ENCODE measurements around the gene GIMAP1.

GIMAP1 gene

DNA sequence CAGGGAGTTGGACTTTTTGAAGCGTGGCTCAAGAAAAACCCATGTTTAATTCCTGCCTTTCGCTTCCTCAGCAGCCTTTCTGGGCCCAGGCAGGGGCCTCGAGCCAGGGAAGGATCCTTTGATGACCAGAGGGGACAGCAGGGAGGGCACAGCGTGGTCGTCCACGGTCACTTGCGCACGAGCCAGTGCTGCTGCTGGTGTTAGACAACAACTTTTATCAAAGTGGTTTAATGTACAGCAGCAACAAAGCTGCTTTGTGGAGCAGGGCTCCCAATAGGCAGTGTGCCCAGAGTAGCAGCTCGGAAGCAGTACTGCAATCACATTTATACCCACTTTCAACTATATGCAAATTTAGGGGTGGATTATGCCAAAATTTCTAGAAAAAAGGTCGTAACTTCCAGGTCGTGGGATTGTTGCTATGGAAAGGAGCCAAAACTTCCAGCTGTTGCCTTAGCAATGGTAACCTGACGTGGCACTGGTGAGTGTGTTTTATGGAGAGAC lies 6.1 kb downstream of the GIMAP1 start:
- DNase-seq (ENCODE audit: low read depth) = no peak

- no peak for DNase-seq (ENCODE audit: low read depth)
Measured at GRCh38 chr7:150723467-150723866, 7.1 kb downstream of the GIMAP1 start.

DNA sequence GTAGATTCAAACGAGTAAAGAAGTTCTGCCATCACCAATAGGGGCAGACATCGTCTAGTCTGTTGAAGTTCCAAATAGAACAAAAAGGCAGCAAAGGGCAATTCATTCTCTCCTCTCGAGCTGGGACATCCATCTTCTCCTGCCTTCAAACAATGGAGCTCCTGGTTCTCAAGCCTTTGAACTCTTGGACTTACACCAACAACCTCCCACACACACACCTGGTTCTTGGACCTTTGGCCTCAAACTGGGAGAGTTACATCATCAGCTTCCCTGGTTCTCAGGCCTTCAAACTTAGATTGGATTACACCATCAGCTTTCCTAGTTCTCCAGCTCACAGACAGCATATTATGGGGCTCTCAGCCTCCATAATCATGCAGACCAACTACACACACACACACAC lies 11.0 kb downstream of the GIMAP1 start:
- no peak for DNase-seq (ENCODE audit: low read depth)

DNA sequence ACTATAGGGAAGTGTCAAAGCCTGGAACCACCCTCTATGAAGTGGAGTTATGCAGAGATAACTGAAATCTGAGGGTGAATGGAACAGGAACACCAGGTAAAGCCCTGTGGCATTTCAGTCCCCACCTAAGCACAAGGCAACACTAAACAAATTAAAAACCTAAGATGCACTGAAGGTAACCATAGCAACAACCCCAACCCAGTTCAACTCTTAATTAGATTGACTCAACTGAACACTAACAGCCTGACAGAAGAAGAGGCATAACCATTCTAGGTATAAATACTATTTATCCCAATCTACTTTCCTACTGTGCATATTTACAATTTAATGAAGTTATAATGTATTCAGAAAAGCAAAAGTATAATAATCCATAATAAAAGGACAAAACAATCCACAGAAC lies 11.6 kb downstream of the GIMAP1 start:
- no peak for DNase-seq (ENCODE audit: low read depth)

GRCh38 chr7:150728609-150729008 lies 12.2 kb downstream of the GIMAP1 start:
- DNase-seq (ENCODE audit: low read depth) = no peak

DNA sequence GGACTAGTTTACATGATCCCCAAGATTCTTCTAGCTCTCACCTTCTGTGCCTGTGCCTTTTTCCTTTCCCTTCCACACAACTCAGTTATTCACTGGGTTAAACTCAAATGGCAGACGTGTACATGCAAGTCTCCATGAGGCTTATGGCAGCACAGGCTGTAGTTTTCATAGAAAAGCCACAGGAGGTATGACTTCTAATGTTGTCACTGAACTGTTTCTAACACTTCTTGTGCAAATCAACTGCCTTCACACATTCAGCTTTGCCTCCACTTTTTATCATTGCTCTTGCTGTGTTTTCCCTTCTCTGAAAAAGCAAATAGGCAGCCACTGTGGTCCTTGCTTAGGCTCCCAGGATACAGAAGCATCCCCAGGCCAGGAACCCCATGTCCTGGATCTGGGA lies 15.5 kb downstream of the GIMAP1 start:
- no peak for DNase-seq (ENCODE audit: low read depth)

- DNase-seq (ENCODE audit: low read depth) = no peak
Measured at GRCh38 chr7:150732786-150733481, 16.5 kb downstream of the GIMAP1 start.

- DNase-seq (ENCODE audit: low read depth) = no peak
Measured at GRCh38 chr7:150733482-150734095, 17.2 kb downstream of the GIMAP1 start.

DNA sequence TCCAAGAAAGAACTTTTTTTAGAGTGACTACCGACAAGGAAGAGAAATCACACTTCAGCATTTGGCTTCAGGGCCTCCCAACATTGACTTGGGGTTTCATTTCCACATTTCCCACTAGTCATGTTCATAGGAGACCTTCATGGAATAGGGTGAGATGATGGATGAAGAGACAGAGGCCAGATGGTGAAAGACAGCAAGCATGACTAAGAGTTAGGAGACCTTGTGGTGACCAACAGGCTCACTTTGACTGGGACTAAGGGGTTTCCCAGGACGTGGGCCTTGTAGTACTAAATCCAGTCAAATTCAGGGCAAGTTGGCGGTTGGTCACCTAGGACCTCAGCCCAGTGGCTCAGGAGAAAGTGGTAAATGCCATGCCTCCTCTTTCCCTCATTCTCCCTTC lies 17.8 kb downstream of the GIMAP1 start:
- DNase-seq (ENCODE audit: low read depth) = no peak

- DNase-seq (ENCODE audit: low read depth) = no peak
Measured at GRCh38 chr7:150735596-150736358, 19.4 kb downstream of the GIMAP1 start.

- no peak for DNase-seq (ENCODE audit: low read depth)
Measured at GRCh38 chr7:150736864-150737263, 20.5 kb downstream of the GIMAP1 start.

DNA sequence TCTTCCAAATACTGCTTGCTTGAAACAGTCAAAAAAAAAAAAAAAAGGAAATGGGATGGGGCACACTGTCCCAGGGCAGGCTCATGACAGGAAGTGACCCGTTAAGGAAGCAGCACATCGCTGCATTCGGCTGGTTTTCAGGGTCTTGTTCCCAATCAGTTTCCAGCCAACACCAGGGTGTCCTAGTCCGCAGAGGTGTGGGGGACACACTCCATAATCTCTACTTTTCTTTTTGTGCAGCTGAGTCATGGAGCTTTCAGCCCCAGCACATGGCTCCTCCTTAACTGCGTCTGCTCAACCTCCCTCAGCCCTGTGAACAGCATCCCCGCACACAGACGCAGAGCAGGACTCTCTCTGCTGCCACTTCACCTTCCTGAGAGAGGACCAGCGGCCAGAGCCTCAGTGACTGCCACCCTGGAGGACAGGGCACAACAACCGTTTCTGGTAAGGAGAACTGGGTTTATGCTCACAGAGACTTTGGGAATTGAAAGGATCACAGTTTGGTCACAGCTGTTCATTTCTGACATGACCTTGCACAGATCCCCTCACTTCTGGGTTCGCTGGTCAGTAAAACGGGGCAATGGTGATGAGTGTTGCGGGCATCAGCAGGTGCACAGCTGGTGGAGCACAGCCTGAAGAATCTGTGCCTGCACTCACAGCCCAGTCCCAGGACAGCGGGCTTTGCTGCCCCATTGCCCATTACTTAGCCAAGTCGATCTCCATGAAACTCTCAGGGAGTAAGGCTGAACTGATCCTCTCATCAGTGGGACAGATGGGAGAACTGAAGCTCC lies 21.0 kb downstream of the GIMAP1 start, which contains the start of gene GIMAP5:
GIMAP5 (plus strand) TSS at position 154 of the 791 bp plus-strand sequence. CDS start 3,467 bp downstream, outside the sequence.
- DNase-seq (ENCODE audit: low read depth) = no peak

DNA sequence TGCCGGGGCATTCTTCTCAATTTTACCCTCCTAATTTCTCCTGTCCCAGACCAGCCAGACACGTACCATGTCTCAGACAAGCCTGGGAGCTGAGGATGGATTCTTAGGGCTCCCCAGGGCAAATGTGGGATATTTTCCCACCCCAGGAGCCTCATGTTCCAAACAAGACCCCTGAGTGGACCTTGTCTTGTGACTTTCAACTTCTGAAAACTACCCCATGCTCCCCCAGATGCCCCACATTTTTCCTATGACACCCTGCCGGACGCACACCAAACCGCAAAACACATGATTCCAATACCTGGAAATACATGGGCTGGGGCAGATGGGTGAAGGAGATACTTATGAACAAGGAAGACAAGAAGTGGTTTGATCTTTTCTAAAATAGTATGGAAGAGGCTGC lies 21.7 kb downstream of the GIMAP1 start:
- DNase-seq (ENCODE audit: low read depth) = no peak

- no peak for DNase-seq (ENCODE audit: low read depth)
Measured at GRCh38 chr7:150738591-150739001, 22.2 kb downstream of the GIMAP1 start.

DNA sequence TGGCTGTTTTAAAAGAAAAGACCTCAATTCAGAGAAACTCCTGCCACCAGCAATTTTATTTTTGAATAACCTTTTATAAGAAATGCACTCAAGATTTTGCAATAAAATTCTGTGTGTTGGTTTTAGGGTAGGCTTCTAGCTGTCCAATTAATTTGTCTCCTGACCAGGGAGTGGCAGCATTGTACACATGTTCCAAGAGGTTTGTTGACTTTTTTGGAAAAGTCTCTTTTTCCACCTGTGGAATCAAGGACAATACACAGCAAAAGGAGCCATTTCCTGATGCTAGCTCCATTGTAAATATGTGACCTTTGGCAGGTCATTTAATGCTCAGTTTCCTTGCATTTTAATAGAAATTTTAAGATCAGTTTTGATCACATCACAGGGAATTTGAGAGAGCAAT lies 22.6 kb downstream of the GIMAP1 start:
- DNase-seq (ENCODE audit: low read depth) = no peak

GRCh38 chr7:150740053-150740452 lies 23.6 kb downstream of the GIMAP1 start:
- DNase-seq (ENCODE audit: low read depth) = no peak

- no peak for DNase-seq (ENCODE audit: low read depth)
Measured at GRCh38 chr7:150742286-150742968, 26.0 kb downstream of the GIMAP1 start.

GRCh38 chr7:150744041-150744656 lies 27.7 kb downstream of the GIMAP1 start:
- DNase-seq (ENCODE audit: low read depth) = no peak

DNA sequence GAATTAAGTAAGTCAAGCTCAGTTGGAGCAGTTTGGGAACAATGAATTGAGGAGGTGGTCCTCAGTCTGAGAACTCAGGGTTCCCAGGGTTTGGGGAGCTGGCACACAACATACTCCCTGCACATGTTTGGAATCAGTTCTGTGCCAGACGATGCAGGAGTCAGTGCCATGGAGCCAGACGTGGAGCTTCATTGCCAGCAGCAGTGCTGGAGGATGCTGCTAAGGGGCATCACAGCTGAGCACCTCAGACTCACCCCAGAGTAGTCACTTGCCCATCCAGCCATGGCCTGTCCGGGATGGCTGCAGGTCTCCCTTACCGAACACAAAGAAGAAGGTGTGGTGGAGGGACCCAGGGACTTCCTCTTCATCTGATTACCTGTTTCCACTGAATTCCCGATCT lies 28.7 kb downstream of the GIMAP1 start:
- no peak for DNase-seq (ENCODE audit: low read depth)

DNA sequence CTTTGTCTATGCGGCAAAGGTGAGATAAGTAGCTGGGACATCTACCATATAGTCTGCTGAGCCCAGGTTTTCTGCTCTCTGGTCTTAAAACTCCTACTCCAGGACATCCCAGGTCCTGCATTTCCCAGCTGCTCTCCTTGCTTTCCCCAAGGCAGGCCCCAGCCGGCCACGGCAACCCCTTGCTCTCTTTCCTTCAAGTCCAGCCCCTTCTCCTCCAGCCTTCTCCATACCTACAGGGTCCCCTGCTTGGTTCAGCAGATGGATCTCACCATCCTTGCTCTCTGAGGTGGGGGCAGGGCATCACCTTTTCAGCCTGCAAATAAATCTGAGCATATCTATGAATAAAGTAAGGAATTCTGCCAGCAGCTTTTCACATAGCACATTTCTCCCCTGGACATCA lies 29.5 kb downstream of the GIMAP1 start:
- DNase-seq (ENCODE audit: low read depth) = no peak

GRCh38 chr7:150746921-150747320 lies 30.5 kb downstream of the GIMAP1 start:
- DNase-seq (ENCODE audit: low read depth) = no peak

Data from fibroblast of the conjunctiva (primary cell).